ENCODE data around the gene CT47C1. TPM values are rescaled to one million over a fixed set of nuclear protein-coding genes. Genes with fewer than 3 reads are reported as not detected.
A peak's percentile ranks its signal among the peaks of the same experiment; 100 is the strongest.

Gene CT47C1
- polyA plus RNA-seq, 2 of the 4 experiments (the other 2 are of a cell fraction) = not detected

GRCh38 chrX:119036107-119037029 is 36.4 kb upstream of the CT47C1 start:
- ATAC-seq (peak in 1 of 2 experiments; percentile 71; a peak in 3 of 6 replicates), FAIRE-seq (peak; percentile 28), DNase-seq (ENCODE audit: low read depth in 1 of 2, low spot score in 1 of 2) (no peak)
- Histone ChIP-seq H3K9me3 (no peaks in the 10 kb centered on the region), H3K4me2 (peak overlapping the region; percentile 38), H3K4me3 (no peak overlapping the region), H3K27ac (peak overlapping the region; percentile 48 to 64; a peak in 5 of 6 replicates), H3K4me1 (peaks cover 22% of the 10 kb centered on the region)
- TF ChIP-seq CHD4 (IDR thresholded peaks at IDR 0.05; ENCODE audit: borderline replicate concordance) (no peak), RNF2 (IDR thresholded peaks at IDR 0.05; ENCODE audit: borderline replicate concordance, low read depth) (no peak), HMGXB4 (CRISPR knock-in tag; IDR thresholded peaks at IDR 0.05; ENCODE audit: borderline replicate concordance) (no peak), ZC3H11A (IDR thresholded peaks at IDR 0.05) (no peak), BCL3 (IDR thresholded peaks at IDR 0.05) (no peak), NFE2L2 (conservative IDR thresholded peaks at IDR 0.05; ENCODE audit: low read length) (no peak), EP300 (IDR thresholded peaks at IDR 0.05) (no peak), FOSL2 (IDR thresholded peaks at IDR 0.05) (no peak), FOSL2 (CRISPR knock-in tag; IDR thresholded peaks at IDR 0.05) (no peak), BHLHE40 (IDR thresholded peaks at IDR 0.05; ENCODE audit: low read depth, low read length) (no peak), ZFP36 (IDR thresholded peaks at IDR 0.05; ENCODE audit: borderline replicate concordance, partially characterized antibody) (no peak), MYC (IDR thresholded peaks at IDR 0.05; ENCODE audit: borderline replicate concordance, low read length) (no peak), NPAS2 (CRISPR knock-in tag; IDR thresholded peaks at IDR 0.05; ENCODE audit: borderline replicate concordance) (no peak)
- ChIA-PET POLR2A (no interaction called here), CTCF (interaction anchor here (1.1 kb wide), 1 partner anchor 30 kb away, joined by 4 read pairs; no protein-coding TSS in a partner anchor)
- WGBS (ENCODE audit: missing lambda C conversion rate) = 79% methylated on average over 4 of the region's 4 CpGs

- no peaks in the 10 kb centered on the region for H3K9me3 ChIP-seq
- no peak overlapping the region for H3K4me3 ChIP-seq
- peak overlapping the region; percentile 68; the same call in 2 of the 3 replicates for H3K4me2 ChIP-seq
- TF ChIP-seq EHMT2 (IDR thresholded peaks at IDR 0.05; ENCODE audit: low read depth) (no peak), POLR2A (IDR thresholded peaks at IDR 0.05; ENCODE audit: low read length) (no peak), NR3C1 (IDR thresholded peaks at IDR 0.05) (no peak), E2F6 (IDR thresholded peaks at IDR 0.05; ENCODE audit: borderline replicate concordance, low read depth) (no peak), PHF8 (IDR thresholded peaks at IDR 0.05; ENCODE audit: borderline replicate concordance, low read depth) (no peak), RCOR1 (IDR thresholded peaks at IDR 0.05; ENCODE audit: low read depth, low read length) (no peak), CHD2 (IDR thresholded peaks at IDR 0.05; ENCODE audit: low read length, partially characterized antibody) (no peak), MYC (IDR thresholded peaks at IDR 0.05; ENCODE audit: borderline replicate concordance, low read length) (no peak), KDM1A (IDR thresholded peaks at IDR 0.05; ENCODE audit: low read depth) (no peak)
- POLR2A ChIA-PET = interaction anchor here (0.5 kb wide), 1 partner anchor 97 kb away, joined by 3 read pairs; no protein-coding TSS in a partner anchor
- FAIRE-seq (no peak), DNase-seq (ENCODE audit: low read depth in 1 of 2, low spot score in 1 of 2) (no peak), ATAC-seq (no peak)
- CTCF ChIA-PET = interaction anchor here (1.4 kb wide), 1 partner anchor 26 kb away, joined by 3 read pairs; no protein-coding TSS in a partner anchor
- H3K4me1 ChIP-seq = peaks cover 30% of the 10 kb centered on the region
- 90% methylated on average over 6 of the region's 6 CpGs for WGBS (ENCODE audit: missing lambda C conversion rate)
- peak overlapping the region in 1 of 2 experiments; percentile 71; a peak in 3 of 6 replicates for H3K27ac ChIP-seq
Measured at GRCh38 chrX:119040432-119040831, 32.4 kb upstream of the CT47C1 start.

Measured in A549 (cell line).